Measurements from ENCODE around the gene DSCAML1.

DNA sequence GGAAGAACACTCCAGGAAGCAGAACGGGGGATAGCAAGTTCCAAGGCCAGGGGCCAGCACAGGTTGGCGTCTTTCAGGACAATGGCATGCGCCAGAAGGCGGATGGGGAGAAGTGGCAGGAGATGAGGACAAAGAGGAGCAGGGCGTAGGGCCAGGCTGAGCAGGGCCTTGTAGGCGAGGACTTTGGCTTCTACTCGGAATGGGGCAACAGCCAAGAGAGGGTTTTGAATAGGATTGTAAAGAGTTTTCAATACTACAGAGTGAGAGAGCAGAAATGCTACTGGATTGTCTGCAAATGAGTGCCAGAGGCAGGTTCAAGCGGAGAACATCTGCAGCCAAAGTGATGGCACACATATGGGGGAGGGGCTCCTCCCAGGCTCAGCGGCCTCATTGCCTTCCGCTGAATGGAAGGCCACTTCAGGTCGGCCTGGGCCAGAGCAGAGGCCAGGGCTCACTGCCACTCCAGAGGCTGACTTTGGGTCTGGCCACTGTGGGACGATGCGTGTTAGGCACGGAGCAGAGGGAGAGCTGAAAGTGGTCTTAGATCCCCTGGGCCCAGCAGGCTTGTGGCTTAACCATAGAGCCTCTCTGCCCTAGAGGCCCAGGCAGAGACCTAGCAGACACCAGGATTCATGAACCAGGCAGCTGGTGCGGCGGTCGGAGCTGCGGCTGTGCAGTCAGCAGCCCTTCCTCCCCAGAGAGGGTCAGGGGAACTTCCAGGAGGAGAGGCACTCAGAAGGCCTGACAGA lies 118.2 kb downstream of the DSCAML1 start:
- TF ChIP-seq, protein P1, sequence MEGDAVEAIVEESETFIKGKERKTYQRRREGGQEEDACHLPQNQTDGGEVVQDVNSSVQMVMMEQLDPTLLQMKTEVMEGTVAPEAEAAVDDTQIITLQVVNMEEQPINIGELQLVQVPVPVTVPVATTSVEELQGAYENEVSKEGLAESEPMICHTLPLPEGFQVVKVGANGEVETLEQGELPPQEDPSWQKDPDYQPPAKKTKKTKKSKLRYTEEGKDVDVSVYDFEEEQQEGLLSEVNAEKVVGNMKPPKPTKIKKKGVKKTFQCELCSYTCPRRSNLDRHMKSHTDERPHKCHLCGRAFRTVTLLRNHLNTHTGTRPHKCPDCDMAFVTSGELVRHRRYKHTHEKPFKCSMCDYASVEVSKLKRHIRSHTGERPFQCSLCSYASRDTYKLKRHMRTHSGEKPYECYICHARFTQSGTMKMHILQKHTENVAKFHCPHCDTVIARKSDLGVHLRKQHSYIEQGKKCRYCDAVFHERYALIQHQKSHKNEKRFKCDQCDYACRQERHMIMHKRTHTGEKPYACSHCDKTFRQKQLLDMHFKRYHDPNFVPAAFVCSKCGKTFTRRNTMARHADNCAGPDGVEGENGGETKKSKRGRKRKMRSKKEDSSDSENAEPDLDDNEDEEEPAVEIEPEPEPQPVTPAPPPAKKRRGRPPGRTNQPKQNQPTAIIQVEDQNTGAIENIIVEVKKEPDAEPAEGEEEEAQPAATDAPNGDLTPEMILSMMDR (IDR thresholded peaks at IDR 0.05; ENCODE audit: low read depth, low read length), result no peak
- TF ChIP-seq EZH2phosphoT487 (IDR thresholded peaks at IDR 0.05; ENCODE audit: low read depth), result no peak
